A549 (cell line): Measurements from ENCODE around the gene ZC3H13.

Experiments
- CHD4 ChIP-seq: fragments of 200-600 bp; sonication (generic); IDR thresholded peaks from 2 replicates; pipeline ENCODE4 v1.6.1; 2016; ENCODE audit warnings: antibody characterized with exemption, mild to moderate bottlenecking, borderline replicate concordance
- CTCF ChIP-seq: fragments of >200 bp; sonication (Bioruptor Twin); formaldehyde crosslinking; IDR thresholded peaks from 3 replicates; pipeline ENCODE4 v1.5.1; 2016
- FOSL2 ChIP-seq, 2 experiments: fragments of 450-650 bp in 1 of 2; fragments of >200 bp in 1 of 2; sonication (Bioruptor Twin) in 1 of 2; formaldehyde crosslinking; IDR thresholded peaks; 2 replicates each; pipeline versions ENCODE4 v1.5.0 to v1.6.1; 2016 to 2020; ENCODE audit warnings: mild to moderate bottlenecking in 1 of 2, moderate library complexity in 1 of 2
- HMGXB4 ChIP-seq: fragments of 250-450 bp; sonication (Bioruptor Pico); IDR thresholded peaks from 2 replicates; pipeline ENCODE4 v1.5.0; 2021; ENCODE audit warnings: mild to moderate bottlenecking, moderate library complexity, borderline replicate concordance
- MAZ ChIP-seq: fragments of 150-350 bp; IDR thresholded peaks from 2 replicates; pipeline ENCODE4 v1.6.1; 2014; ENCODE audit warnings: antibody characterized with exemption, low read depth, low read length, borderline replicate concordance
- PHF8 ChIP-seq: fragments of 200-600 bp; sonication (generic); IDR thresholded peaks from 2 replicates; pipeline ENCODE4 v1.6.1; 2016; ENCODE audit warnings: low read depth, mild to moderate bottlenecking, antibody characterized with exemption, moderate library complexity, borderline replicate concordance
- POLR2A ChIP-seq: IDR thresholded peaks from 2 replicates; pipeline ENCODE4 v1.6.1; 2012; ENCODE audit warnings: mild to moderate bottlenecking, low read length
- POLR2AphosphoS2 ChIP-seq: conservative IDR thresholded peaks from 2 replicates; pipeline ENCODE4 v1.6.1; 2012; ENCODE audit warnings: low read length, improper control_type of control experiment, inconsistent platforms
- RAD21 ChIP-seq, 2 experiments: fragments of >200 bp in 1 of 2; sonication (Bioruptor Twin) in 1 of 2; formaldehyde crosslinking in 1 of 2; IDR thresholded peaks in 1 of 2; conservative IDR thresholded peaks in 1 of 2; 2 replicates in 1 of 2; 3 replicates in 1 of 2; pipeline ENCODE4 v1.6.1; 2012 to 2018; ENCODE audit warnings: inconsistent platforms in 1 of 2
- RCOR1 ChIP-seq: fragments of 150-350 bp; IDR thresholded peaks from 2 replicates; pipeline ENCODE4 v1.6.1; 2014; ENCODE audit warnings: antibody characterized with exemption, low read length, low read depth
- SMC3 ChIP-seq: fragments of >200 bp; sonication (Bioruptor Twin); formaldehyde crosslinking; IDR thresholded peaks from 3 replicates; pipeline ENCODE4 v1.6.1; 2018; ENCODE audit warnings: inconsistent platforms
- TF ChIP-seq, protein P1 (sequence below): IDR thresholded peaks from 2 replicates; pipeline ENCODE4 v1.6.1; 2012

DNA sequence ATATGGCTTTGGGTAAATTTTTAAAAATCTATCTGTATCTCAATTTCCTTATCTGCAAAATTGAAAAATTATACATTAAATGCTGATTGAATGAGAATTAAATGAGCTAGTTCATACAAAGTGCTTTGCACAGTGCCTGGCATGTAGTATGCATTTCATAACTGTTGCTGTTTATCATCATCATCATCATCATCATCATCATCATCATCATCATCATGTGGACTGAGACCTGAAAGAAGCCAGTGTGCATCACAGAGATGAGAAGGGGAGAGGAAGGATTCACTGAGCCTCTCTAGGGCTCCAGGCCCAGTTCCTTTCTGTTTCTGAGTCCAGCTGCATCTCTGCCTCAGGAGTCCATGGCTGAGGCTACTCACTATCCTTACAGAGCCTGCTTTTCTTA is 6.9 kb upstream of the ZC3H13 start:
- no peak for TF ChIP-seq CTCF
- no peak for TF ChIP-seq POLR2A
- TF ChIP-seq CHD4, result no peak
- TF ChIP-seq POLR2AphosphoS2, result no peak
- TF ChIP-seq FOSL2 (IDR thresholded peaks at IDR 0.05), result no peak
- no peak for TF ChIP-seq FOSL2 (CRISPR knock-in tag; IDR thresholded peaks at IDR 0.05)
- TF ChIP-seq RAD21 (conservative IDR thresholded peaks at IDR 0.05 in 1 of 2, IDR thresholded peaks at IDR 0.05 in 1 of 2), result no peak
- TF ChIP-seq, protein P1, sequence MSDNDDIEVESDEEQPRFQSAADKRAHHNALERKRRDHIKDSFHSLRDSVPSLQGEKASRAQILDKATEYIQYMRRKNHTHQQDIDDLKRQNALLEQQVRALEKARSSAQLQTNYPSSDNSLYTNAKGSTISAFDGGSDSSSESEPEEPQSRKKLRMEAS, result no peak
- no peak for TF ChIP-seq PHF8
- no peak for TF ChIP-seq SMC3
- no peak for TF ChIP-seq MAZ
- no peak for TF ChIP-seq RCOR1
- no peak for TF ChIP-seq HMGXB4 (CRISPR knock-in tag)
